ENCODE results near the gene MMP14. TPM values are rescaled to one million over a fixed set of nuclear protein-coding genes. Genes with fewer than 3 reads are reported as not detected.

The MMP14 gene
- total RNA-seq, 1 experiment from 2014 or later: 17.8 TPM

DNA sequence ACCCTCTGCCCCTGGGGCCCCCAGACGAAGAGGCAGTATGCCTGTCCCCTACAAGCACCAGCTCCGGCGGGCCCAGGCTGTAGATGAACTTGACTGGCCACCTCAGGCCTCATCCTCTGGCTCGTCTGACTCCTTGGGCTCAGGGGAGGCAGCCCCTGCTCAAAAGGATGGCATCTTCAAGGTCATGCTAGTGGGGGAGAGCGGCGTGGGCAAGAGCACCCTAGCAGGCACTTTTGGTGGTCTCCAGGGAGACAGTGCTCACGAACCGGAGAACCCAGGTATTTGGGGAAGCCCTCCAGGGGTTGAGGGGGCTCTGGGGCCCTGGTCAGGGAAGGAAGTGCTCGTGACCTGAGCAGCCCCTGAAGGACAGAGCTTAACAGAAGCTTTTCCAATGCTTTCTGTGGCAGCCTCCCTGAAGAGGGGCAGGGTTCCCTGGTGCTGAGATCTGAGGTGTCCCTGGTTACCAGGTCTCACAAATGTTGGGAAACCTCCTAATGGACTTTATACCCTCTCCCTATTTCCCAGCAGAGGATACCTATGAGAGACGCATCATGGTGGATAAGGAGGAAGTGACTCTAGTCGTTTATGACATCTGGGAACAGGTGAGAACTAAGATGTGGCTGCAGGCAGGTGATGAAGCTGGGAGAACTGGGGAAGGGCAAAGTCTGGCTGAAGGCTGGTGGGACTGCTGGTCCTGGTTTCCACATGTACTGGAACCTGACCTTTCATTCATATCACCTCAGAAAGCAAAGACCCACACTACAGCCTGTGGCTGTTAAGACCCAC lies 48.5 kb downstream of the MMP14 start:
- TF ChIP-seq EZH2 (IDR thresholded peaks at IDR 0.05): no peak
- TF ChIP-seq SRF (IDR thresholded peaks at IDR 0.05; ENCODE audit: low read depth): no peak
- no peak for TF ChIP-seq CTCF (IDR thresholded peaks at IDR 0.05 in 2 of 3, conservative IDR thresholded peaks at IDR 0.05 in 1 of 3; ENCODE audit: borderline replicate concordance in 1 of 3, insufficient read depth in 1 of 3, low read depth in 2 of 3, low read length in 2 of 3)
- TF ChIP-seq TCF7L2 (IDR thresholded peaks at IDR 0.05; ENCODE audit: borderline replicate concordance, extremely low read depth, insufficient read depth, insufficient read length): no peak
- TF ChIP-seq EZH2phosphoT487 (IDR thresholded peaks at IDR 0.05; ENCODE audit: borderline replicate concordance): no peak
- no peak for TF ChIP-seq RAD21 (IDR thresholded peaks at IDR 0.05; ENCODE audit: low read depth)
- no peak for TF ChIP-seq EGR1 (IDR thresholded peaks at IDR 0.05; ENCODE audit: low read depth)
- no peak for TF ChIP-seq JUND (IDR thresholded peaks at IDR 0.05)
- Histone ChIP-seq H4K20me1 (ENCODE audit: insufficient read depth) (no peaks in the 10 kb centered on the region), H3K9me2 (ENCODE audit: insufficient read depth) (no peaks in the 10 kb centered on the region), H2AFZ (ENCODE audit: low read depth, low read length, poor library complexity, severe bottlenecking) (no peak overlapping the region), H3K4me1 (ENCODE audit: control insufficient read depth in 1 of 2, insufficient read depth in 2 of 2, low read length in 2 of 2) (peaks cover 27 to 40% of the 10 kb centered on the region in 2 experiments), H3K4me2 (ENCODE audit: low read length) (no peak overlapping the region), H3K27me3 (ENCODE audit: insufficient read depth, low read length) (no peaks in the 10 kb centered on the region), H3K79me2 (ENCODE audit: insufficient read depth, low read length) (no peaks in the 10 kb centered on the region; the same call in 1 of the 2 replicates), H3K36me3 (ENCODE audit: control insufficient read depth in 1 of 2, insufficient read depth in 2 of 2, low read length in 2 of 2) (no peaks in the 10 kb centered on the region), H3K9ac (ENCODE audit: low read length) (no peak overlapping the region), H3K4me3 (replicated peaks in 1 of 2; ENCODE audit: low read depth in 1 of 2, low read length in 2 of 2) (no peak overlapping the region), H3K27ac (ENCODE audit: low read depth, low read length) (no peak overlapping the region), H3K9me3 (ENCODE audit: control insufficient read depth in 1 of 2, insufficient read depth in 1 of 2, low read depth in 1 of 2, low read length in 2 of 2) (no peaks in the 10 kb centered on the region)
- intact Hi-C loops (cut with micrococcal nuclease): no loop called here
- ChIA-PET CTCF (interaction anchor here (7.0 kb wide), 1 partner anchor 13 kb away, joined by 51 read pairs; the partner anchor contains the start of gene LRP10), RAD21 (ENCODE audit: low non-redundant PET in 1 of 2, low total read pairs in 2 of 2, uncharacterized antibody in 2 of 2, unreplicated experiment in 2 of 2) (no interaction called here), POLR2A (interaction anchor here (0.9 to 4.7 kb wide), 3 partner anchors 13 to 33 kb away, joined by 3 to 24 read pairs (median 3); partner anchors contain the start of gene LRP10)
- DNase-seq (ENCODE audit: low read depth, low spot score) (no peak), ATAC-seq (no peak)
- no TSS peak for BruUV-seq (replicated peaks)
